DOHH2 (cell line): ENCODE measurements around the gene AFDN.

ENCODE experiments used
- H3F3A ChIP-seq: fragments of 200-600 bp; sonication (generic), shearing (Covaris generic); 2 replicates; pipeline ENCODE4 v1.6.0; 2016; ENCODE audit warnings: antibody characterized with exemption, mild to moderate bottlenecking; ENCODE audit not compliant: control insufficient read depth, insufficient read depth
- H3K27ac ChIP-seq: fragments of 200-600 bp; sonication (generic); 2 replicates; pipeline ENCODE4 v1.5.1; 2014; ENCODE audit warnings: low read depth, mild to moderate bottlenecking, low read length, moderate library complexity
- H3K27me3 ChIP-seq: fragments of 200-600 bp; sonication (generic); 2 replicates; pipeline ENCODE4 v1.6.1; 2014; ENCODE audit warnings: mild to moderate bottlenecking, low read length, mixed read lengths; ENCODE audit not compliant: control insufficient read depth
- H3K36me3 ChIP-seq: fragments of 200-600 bp; sonication (generic); 2 replicates; pipeline ENCODE4 v1.6.1; 2014; ENCODE audit warnings: mild to moderate bottlenecking, low read length, moderate library complexity, mixed read lengths; ENCODE audit not compliant: control insufficient read depth
- H3K4me1 ChIP-seq: fragments of 200-600 bp; sonication (generic); 2 replicates; pipeline ENCODE4 v1.6.1; 2014; ENCODE audit warnings: mild to moderate bottlenecking, low read length, mixed read lengths; ENCODE audit not compliant: control insufficient read depth
- H3K4me2 ChIP-seq: fragments of 200-600 bp; sonication (generic); 2 replicates; pipeline ENCODE4 v1.6.0; 2014; ENCODE audit warnings: mild to moderate bottlenecking, low read length, moderate library complexity
- H3K4me3 ChIP-seq: fragments of 200-600 bp; sonication (generic); 2 replicates; pipeline ENCODE4 v1.5.1; 2014; ENCODE audit warnings: mild to moderate bottlenecking, low read length, mixed read lengths
- H3K79me2 ChIP-seq: fragments of 200-600 bp; sonication (generic); 2 replicates; pipeline ENCODE4 v1.6.1; 2014; ENCODE audit warnings: mild to moderate bottlenecking, low read length, mixed read lengths; ENCODE audit not compliant: control insufficient read depth
- H3K9me2 ChIP-seq: fragments of 200-600 bp; sonication (generic); replicated peaks from 2 replicates; pipeline ENCODE4 v1.6.1; 2014; ENCODE audit warnings: mild to moderate bottlenecking, low read length, mixed read lengths; ENCODE audit not compliant: control insufficient read depth
- H3K9me3 ChIP-seq: fragments of 200-600 bp; sonication (generic); 2 replicates; pipeline ENCODE4 v1.6.1; 2014; ENCODE audit warnings: antibody characterized with exemption, low read length, mixed read lengths; ENCODE audit not compliant: control insufficient read depth, insufficient read depth
- H4K20me1 ChIP-seq: fragments of 200-600 bp; sonication (generic); 2 replicates; pipeline ENCODE4 v1.6.0; 2014; ENCODE audit warnings: low read depth, mild to moderate bottlenecking, antibody characterized with exemption, low read length, moderate library complexity; ENCODE audit not compliant: control insufficient read depth, insufficient read depth
- EZH2phosphoT487 ChIP-seq: fragments of 200-600 bp; sonication (generic); IDR thresholded peaks from 2 replicates; pipeline ENCODE4 v1.6.1; 2017; ENCODE audit warnings: borderline replicate concordance, mild to moderate bottlenecking, antibody characterized with exemption, low read length, moderate library complexity, mixed read lengths
- TF ChIP-seq, protein P1 (sequence below): fragments of 200-600 bp; sonication (generic); IDR thresholded peaks from one replicate; pipeline ENCODE4 v1.5.1; 2014; ENCODE audit warnings: antibody characterized with exemption, mild to moderate bottlenecking, low read depth, low read length; ENCODE audit not compliant: poor library complexity, severe bottlenecking

AFDN gene

GRCh38 chr6:167847936-167848335 is 21.2 kb downstream of the AFDN start:
- H3K4me3 ChIP-seq, result no peak overlapping the region
- peaks cover 34% of the 10 kb centered on the region for H3K79me2 ChIP-seq
- H3K27me3 ChIP-seq, result no peaks in the 10 kb centered on the region
- no peaks in the 10 kb centered on the region for H4K20me1 ChIP-seq
- no peaks in the 10 kb centered on the region for H3K9me3 ChIP-seq
- H3F3A ChIP-seq, result no peaks in the 10 kb centered on the region
- H3K9me2 ChIP-seq, result no peaks in the 10 kb centered on the region
- H3K4me2 ChIP-seq, result no peak overlapping the region
- H3K36me3 ChIP-seq, result no peaks in the 10 kb centered on the region
- H3K27ac ChIP-seq, result no peak overlapping the region
- TF ChIP-seq, protein P1, sequence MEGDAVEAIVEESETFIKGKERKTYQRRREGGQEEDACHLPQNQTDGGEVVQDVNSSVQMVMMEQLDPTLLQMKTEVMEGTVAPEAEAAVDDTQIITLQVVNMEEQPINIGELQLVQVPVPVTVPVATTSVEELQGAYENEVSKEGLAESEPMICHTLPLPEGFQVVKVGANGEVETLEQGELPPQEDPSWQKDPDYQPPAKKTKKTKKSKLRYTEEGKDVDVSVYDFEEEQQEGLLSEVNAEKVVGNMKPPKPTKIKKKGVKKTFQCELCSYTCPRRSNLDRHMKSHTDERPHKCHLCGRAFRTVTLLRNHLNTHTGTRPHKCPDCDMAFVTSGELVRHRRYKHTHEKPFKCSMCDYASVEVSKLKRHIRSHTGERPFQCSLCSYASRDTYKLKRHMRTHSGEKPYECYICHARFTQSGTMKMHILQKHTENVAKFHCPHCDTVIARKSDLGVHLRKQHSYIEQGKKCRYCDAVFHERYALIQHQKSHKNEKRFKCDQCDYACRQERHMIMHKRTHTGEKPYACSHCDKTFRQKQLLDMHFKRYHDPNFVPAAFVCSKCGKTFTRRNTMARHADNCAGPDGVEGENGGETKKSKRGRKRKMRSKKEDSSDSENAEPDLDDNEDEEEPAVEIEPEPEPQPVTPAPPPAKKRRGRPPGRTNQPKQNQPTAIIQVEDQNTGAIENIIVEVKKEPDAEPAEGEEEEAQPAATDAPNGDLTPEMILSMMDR, result no peak
- TF ChIP-seq EZH2phosphoT487, result no peak
- peaks cover 9% of the 10 kb centered on the region for H3K4me1 ChIP-seq

GRCh38 chr6:167848783-167849182 is 22.1 kb downstream of the AFDN start:
- no peak overlapping the region for H3K4me2 ChIP-seq
- H3K27me3 ChIP-seq, result no peaks in the 10 kb centered on the region
- no peak overlapping the region for H3K27ac ChIP-seq
- H3K9me2 ChIP-seq, result no peaks in the 10 kb centered on the region
- no peaks in the 10 kb centered on the region for H3K36me3 ChIP-seq
- no peak for TF ChIP-seq EZH2phosphoT487
- TF ChIP-seq, protein P1, result no peak
- peaks cover 9% of the 10 kb centered on the region for H3K4me1 ChIP-seq
- peaks cover 36% of the 10 kb centered on the region for H3K79me2 ChIP-seq
- H4K20me1 ChIP-seq, result no peaks in the 10 kb centered on the region
- no peaks in the 10 kb centered on the region for H3F3A ChIP-seq
- H3K4me3 ChIP-seq, result no peak overlapping the region
- H3K9me3 ChIP-seq, result no peaks in the 10 kb centered on the region

DNA sequence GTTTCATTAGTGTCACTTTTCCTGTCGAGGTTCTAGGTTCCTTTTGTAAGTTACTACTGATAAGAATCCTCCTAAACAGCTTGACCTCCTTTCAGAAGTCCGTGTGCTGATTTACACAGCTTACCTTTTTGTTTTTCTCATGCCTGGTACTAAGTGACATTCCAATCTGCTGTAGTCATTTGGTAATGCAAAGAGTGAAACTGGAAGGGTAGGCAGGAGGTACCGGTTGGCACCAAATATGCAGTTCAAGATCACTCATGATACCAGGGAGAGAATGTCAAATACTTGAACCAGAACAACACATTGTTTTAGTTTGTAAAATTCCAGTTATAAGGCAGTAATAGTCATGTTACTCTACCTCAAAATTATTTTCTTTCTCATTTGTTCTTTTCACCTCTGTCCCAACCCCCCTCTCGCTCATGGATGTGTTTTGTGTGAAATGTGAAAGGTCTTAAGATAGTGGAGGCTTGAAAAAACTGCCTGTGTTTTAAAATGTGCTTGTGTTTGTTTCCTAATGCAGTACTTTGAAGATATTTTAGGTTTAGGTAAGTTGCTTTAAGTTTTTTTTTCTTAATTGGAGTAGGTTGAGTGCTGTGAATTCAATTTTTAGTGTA is 23.2 kb downstream of the AFDN start:
- H3K4me1 ChIP-seq, result peaks cover 9% of the 10 kb centered on the region

More for the DNA sequence above, 23.2 kb downstream of the AFDN start:
- Histone ChIP-seq H3K27ac (no peak overlapping the region), H3K4me2 (no peak overlapping the region), H3K4me3 (no peak overlapping the region), H3K9me3 (no peaks in the 10 kb centered on the region), H3K79me2 (peaks cover 44% of the 10 kb centered on the region), H3K9me2 (no peaks in the 10 kb centered on the region), H3K36me3 (no peaks in the 10 kb centered on the region), H3K27me3 (no peaks in the 10 kb centered on the region), H4K20me1 (no peaks in the 10 kb centered on the region), H3F3A (no peaks in the 10 kb centered on the region)
- TF ChIP-seq EZH2phosphoT487, result no peak
- TF ChIP-seq, protein P1, result no peak
